Stimulated activated CD4-positive, alpha-beta T cell treated with anti-CD3 and anti-CD28 coated beads, Interleukin-2, amount 100 ng/mL, for 24 hours (primary cell): Measurements from ENCODE around the gene SGF29.
"Not testable (repeated sequence)": the region's sequence is repeated elsewhere in the genome, so short reads cannot be mapped to it uniquely, and the experiment has no call there.

Experiments used
- DNase-seq, 2 donors: peaks; one replicate each; pipeline ENCODE4 v3.0.0-alpha.2; 2020

Gene SGF29

DNA sequence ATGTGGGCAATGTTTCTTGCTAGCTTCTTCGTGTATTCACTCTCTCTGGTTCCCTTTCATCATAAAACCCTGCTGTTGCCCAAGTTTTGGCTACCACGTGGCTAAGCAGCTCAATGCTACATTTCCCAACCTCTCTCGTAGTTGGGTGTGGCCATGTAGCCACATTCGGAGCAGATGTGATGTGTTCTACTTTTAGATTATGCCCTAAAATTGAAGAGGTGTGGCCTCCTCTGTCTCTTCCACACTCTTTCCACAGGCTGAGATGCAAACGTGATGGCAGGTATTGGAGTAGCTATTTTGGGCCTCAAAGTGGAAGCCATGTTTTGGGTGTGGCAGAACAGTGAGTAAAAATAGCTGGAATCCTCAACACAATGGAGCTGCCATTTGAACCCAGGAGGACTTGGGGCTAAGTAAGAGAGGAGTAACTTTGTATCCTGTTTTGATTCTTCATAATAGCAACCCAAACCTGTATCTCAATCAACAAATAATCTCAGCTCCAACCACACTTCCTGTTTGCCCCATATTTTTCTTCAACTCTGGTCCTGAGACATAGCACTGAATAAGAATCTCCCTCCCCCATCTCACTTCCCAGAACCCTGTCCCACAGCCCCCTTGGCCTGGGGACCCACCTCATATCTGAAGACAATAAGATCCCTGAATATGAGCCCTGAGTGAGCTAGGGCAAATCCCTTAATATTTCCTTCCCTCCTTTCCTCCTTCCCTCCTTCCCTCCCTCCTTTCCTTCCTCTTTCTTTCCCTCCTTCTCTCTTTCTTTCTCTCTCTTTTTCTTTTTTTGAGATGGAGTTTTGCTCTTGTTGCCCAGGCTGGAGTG, 19.0 kb upstream of the SGF29 start:
- no peak for DNase-seq

DNA sequence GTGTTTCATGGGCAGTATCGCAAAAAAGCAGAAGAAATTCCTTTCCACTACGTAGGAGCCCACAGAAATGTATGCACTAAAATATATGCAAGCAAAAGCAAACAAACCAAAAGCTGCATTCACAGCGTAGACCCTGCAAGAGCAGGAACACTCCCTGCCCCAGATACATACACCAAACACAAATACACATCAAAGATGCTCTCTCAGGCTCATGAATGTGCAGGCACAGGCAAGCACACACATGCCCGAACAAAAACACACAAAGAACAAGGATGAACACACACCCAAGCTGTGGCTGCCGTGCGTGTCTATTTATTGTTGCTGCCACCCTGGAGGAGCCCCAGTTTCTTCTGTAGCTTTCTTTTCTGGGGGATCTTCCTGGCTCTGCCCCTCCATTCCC, 16.6 kb upstream of the SGF29 start:
- DNase-seq: no peak

DNA sequence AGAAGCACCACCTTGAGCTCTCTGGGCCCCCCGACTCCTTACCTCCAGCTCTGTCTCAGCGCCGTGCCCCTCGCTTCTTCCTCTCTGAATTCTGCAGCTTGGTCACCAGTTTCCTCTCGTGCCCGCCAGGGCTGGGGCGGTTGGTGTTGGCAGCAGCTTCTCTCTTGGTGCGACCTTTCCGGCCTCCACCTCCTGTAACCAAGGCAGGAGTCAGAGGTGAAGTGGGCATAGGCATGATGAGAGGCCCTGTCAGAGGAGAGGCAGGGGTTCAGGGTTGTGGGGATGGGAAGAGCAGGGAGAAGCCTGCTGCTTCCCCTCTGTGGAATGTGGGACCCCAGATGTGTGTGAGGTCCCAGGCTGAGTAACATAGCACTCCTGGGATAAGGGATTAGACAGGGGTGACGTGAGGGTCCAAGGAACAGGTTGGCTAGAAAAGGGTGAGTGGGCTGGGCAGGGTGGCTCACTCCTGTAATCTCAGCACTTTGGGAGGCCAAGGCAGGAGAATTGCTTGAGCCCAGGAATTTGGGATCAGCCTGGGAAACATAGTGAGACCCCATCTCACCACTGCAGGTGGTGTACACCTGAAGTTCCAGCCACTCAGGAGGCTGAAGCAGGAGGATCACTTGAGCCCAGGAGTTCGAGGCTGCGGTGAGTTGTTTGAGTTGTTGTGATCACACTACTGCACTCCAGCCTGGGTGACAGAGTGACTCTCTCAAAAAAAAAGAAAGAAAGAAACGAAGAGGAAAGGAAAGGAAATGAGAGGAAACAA, 15.6 kb upstream of the SGF29 start:
- no peak for DNase-seq

DNA sequence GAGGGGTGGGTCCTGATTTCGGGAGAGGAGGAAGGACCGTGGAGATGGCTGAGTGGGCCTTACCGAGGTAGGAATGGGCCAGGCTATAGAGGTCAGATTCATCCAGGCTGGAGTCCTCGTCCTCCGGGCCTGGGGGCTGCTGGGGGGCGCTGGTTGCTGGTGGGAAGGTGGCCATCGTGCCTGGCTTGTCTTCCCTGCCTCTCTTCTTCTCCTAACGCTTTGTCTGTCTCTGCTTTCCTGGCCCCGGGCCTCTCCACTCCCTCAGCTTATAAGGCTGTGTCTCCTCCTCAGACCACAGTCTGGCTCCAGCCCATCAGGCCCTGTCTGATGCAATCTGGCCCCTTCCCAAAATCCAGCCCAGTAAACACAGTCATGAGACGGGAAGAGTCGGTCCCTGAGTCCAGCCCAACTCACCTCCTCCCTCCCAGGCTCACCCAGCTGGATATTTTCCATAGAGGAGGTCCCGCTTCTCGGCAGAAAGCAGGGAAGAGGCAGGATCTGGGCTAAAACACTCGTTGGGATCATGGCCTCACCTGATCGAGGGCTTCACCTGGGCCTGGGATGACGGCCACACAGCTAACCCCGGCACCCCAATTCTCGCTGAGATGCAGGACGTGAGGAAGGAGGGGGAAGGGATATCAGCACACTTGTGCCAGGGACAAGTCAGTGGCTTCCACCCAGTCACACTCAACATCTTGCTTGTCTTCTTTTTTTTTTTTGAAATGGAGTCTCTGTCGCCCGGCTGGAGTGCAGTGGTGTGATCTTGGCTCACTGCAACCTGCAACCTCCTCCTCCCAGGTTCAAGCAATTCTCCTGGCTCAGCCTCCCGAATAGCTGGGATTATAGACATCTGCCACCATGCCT, 14.8 kb upstream of the SGF29 start, which contains the start of gene NUPR1:
TSS of gene NUPR1 (minus strand) at position 242 of the 864 bp plus-strand sequence. CDS start at position 175, 67 bp downstream.
- no peak for DNase-seq

DNA sequence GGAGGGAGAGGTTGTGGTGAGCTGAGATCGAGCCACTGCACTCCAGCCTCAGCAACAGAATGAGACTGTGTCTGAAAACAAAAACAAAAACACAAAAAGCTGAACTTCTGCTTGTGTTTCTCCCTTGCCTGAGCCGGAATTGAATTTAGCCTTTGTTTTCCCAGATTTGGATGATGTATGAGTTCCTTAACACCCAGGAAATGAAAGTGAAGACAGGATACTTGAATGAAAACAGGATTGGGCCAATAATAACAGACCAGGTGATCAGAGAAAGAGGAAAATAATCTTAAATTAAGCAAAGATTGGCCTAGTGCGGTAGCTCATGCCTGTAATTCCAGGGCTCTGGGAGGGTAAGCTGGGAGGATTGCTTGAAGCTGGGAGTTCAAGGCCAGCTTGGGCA, 13.4 kb upstream of the SGF29 start:
- no peak for DNase-seq

DNA sequence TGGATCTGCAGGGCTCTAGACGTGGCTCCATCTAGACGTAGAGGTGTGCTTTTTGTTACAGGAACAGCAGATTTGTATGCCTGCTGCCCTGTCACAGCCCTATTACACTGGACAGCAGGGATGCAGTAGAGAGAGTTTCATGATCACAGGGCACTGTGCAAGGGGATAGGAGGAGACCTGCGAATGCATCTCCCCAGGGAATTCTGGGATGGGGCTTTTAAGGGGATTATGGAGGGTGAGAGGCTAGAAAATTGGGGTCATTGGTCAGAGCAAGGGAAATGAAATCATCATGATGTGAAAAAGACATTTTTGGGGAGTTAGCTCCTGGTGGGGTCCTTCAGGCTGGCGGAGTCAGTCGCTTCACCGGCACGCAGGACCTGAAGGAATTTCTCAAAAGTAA, 11.1 kb upstream of the SGF29 start:
- no peak for DNase-seq

DNA sequence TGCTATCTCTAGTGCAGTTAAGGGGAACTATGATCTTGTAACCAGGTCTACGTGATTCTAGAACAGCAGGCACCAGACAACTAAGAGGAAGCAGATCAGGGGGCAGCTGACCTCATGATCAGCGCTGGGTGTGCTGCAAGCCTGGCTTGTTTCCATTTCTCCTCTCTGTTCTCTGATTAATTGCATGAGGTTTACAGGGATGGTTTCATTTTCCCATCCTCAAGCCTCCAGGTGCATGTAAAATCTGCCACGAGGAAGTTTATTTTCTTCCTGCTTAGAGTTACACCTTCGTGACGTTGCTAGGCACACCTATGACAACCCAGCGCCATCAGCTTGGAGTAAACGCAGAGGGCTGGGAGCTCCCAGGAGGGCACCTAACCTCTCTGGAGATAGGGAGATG, 10.6 kb upstream of the SGF29 start:
- DNase-seq: no peak

DNA sequence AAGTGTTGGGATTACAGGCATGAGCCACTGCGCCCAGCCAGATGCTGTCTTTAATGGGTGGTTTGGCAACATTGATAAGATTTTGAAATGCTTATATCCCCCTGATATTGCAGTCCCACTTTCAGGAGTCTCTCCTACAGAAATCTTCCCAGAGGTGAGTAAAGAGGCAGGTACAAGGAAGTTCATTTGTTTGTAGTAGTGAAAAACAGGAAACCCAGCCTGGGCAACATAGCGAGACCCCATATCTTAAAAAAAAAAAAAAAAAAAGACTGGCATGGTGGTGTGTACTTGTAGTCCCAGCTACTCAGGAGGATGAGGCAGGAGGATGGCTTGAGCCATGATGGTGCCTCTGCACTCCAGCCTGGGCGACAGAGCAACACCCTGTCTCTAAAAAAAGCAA, 8.7 kb upstream of the SGF29 start:
- DNase-seq: no peak

DNA sequence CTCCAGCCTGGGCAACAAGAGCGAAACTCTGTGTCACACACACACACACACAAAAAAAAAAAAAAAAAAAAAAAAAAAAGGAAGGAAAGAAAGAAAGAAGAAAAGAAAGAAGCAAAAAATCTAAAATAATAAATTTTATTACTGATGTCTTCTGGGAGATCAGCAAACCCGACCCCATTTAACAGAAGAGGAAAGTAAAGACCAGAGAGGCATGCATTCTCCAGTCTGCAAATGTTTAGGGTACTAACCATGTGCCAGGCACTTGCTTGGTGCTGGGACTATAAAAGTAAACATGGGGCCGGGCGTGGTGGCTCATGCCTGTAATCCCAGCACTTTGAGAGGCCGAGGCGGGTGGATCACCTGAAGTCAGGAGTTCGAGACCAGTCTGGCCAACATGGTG, 7.8 kb upstream of the SGF29 start:
- DNase-seq: not testable (repeated sequence)

DNA sequence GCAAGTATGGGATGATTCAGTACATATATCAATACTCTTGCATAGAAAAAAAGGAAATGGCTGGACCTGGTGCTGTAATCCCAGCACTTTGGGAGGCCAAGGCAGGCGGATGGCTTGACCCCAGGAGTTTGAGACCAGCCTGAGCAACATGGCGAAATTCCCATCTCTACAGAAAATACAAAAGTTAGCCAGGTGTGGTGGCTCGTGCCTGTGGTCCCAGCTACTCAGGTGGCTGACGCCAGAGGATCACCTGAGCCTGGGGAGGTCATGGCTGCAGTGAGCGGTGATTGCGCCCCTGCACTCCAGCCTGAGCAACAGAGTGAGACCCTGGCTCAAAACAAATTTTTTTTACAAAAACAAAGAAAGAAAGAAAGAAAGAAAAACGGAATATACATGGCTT, 7.1 kb upstream of the SGF29 start:
- no peak for DNase-seq

DNA sequence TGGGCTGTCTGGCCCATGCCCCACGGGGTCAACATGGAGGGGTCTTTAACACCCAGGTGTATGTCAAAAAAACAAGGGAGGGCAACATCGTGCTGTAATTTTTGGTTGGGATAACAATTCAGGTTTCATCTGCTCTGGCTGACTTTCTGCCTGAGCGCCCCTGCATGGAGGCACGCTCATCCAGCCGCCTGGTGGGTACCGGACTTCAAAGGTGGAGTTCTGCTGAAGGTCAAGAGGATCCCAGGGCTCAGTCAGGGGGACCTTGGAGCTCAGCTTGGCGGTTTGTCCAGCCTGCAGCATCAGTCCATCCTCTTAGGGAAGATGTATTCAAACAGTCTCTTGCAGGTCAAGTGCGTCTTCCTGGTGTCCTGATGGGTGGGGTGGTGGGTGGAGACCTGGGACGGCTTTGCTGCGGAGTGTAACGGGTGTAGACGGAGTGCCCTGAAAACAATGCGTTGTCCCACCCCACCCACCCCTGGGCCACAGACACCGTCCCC, 5.4 kb upstream of the SGF29 start:
- no peak for DNase-seq

DNA sequence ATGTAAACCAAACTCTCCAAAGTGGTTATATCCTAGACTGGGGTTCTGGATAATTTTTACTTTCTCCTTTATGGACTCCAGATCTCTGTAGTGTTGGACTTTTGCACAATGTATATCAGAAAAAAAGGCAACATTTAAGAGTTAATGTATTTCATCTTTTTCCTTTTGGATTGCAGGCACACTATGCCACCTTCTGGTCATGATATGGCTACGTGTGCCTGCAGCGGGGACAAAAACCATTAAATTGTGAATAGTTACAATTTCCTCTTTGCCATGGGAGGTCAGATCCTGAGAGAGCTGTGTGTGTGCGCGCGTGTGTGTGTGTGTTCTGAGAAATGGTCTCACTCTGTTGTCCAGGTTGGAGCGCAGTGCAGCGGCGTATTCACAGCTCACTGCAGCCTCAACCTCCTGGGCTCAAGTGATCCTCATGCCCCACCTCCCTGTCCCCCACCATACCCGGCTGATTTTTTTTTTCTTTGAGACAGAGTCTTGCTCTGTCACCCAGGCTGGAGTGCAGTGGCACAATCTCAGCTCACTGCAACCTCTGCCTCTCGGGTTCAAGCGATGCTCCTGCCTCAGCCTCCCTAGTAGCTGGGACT, 4.3 kb upstream of the SGF29 start:
- DNase-seq: no peak

DNA sequence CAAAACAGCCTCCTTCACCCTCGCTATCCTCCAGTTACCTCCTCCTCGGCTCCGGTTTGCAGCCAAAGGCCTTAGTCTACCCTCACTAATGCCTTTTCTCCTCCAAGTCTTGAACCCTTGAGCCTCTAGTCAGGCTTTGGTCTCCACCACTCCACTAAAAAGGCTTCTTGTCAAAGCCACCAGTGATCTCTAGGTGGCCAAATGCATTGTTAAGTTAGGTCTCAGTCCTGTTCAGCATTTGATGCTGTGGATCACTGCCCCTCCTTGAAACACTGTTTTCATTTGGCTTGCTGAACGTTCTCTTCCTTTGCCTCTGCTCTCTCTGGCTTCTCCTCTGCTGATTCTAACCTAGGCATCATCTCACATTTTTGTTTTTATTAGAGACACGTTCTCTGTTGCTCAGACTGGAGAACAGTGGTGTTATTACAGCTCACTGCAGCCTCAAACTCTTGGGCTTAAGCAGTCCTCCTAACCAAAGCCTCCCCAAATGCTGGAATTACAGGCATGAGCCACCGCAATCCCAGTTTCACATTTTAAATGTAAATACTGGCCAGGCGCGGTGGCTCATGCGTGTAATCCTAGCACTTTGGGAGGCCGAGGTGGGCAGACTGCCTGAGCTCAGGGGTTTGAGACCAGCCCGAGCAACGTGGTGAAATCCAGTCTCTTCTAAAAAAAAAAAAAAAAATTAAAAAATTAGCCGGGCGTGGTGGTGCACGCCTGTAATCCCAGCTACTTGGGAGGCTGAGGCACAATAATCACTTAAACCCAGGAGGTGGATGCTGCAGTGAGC, 1.1 kb downstream of the SGF29 start:
- DNase-seq: no peak

DNA sequence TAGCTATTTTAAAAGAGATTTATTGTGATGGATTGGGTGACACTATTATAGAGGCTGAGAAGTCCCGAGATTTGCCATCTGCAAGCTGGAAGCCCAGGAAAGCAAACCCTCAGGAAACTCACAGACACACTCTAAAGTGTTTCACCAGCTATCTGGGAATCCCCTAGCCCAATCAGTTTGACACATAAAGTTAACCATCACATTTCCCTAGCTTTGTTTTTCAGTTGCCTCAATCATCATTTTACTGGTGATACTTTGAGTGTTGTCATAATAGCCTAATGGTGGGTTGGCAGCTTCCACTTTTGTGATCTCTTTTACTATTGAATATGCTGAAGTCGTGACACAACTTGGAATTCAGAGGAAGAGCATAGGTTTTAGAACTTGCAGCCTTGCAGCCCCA, 1.8 kb downstream of the SGF29 start:
- no peak for DNase-seq

DNA sequence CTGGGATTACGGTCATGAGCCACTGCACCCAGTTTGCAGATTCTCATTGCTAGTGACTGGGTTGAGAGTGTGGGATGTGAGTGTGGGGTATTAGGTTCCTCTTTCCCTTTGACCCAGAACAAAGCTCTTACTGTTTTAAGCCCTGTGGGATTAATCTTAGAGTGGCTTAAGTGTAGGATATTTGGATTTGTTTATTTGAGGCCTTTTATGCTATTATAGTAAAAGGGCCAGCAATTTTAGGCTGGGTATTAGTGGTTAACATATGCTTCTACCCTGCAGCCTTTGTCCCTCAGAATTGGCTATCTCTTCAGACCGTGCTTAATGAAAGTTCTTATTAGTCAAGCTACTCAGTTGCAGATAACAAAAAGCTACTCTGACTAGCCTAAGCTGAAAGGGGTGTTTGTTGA, 3.2 kb downstream of the SGF29 start:
- DNase-seq: no peak

DNA sequence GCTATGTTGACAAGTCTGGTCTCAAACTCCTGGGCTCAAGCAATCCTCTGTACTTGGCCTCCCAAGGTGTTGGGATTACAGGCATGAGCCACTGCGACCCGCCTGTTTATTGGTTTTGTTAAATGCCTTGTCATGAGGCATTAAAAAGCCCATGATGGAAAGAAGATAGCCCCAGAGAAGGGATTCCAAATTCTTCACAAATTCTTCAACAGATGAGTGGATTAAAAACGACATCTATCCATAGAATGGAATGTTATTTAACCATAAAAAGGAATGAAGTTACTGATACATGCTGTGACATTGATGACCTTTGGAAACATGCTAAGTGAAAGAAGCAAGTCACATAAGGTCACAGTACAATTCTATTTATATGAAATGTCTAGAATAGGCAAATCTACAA, 4.7 kb downstream of the SGF29 start:
- DNase-seq: no peak

DNA sequence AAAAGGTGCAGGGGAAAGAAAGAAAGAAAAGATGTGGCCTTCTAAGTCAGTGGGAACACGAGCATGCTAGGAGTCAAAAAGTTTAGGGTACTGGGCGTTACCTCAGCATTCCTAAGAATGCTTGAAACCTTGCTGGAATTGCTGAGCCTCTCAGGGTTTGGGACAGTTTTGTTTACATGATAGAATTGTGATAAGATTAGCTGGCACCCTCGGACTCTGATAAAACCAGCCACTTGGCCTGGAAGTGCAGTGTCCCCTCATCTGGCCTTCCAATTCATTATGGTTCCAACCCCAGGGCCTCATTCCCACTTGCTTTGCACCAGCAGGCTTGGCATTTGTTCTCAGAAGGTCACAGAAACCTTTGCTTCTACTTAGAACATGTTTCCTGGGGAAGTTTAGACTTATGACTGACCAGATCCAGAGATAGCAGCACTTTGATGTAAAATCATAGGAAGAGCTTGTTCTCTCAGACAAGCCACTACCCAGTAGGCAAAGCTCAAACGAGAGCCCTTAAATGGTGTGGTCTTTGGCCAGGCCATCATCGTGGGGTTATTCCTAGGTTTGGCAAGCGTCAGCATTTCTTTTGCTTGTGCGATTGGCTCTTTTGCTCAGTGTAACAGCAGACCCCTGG, 8.0 kb downstream of the SGF29 start:
- DNase-seq: no peak

DNA sequence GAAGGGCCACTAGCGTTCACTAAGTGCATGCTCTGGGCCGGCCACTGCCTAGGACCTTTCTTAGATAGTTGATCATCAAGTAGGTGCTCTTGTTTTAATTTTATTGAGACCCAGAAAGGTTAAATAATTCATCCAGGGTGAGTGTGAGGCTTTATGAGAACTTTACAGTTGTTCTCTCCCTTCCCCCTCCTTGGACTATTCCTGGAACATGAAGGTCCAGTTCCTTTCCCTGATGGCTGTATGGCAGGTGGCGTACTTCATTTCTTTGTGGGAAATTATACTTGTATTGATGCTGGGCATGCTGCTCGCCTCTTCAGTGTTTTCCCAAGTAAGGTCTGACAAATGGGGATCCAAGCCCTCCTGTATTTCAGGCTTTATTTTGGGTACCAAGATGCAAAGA, 8.5 kb downstream of the SGF29 start:
- DNase-seq: no peak

DNA sequence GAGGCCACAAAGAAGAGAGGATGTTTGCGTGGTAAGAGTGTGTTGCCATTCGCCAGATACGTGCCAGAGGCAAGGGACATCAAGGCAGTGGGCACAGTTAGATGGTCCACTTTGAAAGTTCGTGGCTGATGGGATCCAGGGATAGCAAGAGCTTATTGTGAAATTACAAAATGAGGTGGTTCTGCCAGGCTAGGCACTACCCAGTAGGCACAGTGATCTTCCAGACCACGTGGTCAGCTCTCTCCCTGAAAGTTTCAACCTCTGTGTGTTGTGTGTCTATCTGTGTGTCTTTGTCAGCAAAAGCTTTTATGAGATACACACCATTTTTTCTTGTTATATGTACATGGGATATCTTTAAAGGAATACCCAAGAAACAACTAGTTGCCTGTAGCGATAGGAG, 9.5 kb downstream of the SGF29 start:
- no peak for DNase-seq

DNA sequence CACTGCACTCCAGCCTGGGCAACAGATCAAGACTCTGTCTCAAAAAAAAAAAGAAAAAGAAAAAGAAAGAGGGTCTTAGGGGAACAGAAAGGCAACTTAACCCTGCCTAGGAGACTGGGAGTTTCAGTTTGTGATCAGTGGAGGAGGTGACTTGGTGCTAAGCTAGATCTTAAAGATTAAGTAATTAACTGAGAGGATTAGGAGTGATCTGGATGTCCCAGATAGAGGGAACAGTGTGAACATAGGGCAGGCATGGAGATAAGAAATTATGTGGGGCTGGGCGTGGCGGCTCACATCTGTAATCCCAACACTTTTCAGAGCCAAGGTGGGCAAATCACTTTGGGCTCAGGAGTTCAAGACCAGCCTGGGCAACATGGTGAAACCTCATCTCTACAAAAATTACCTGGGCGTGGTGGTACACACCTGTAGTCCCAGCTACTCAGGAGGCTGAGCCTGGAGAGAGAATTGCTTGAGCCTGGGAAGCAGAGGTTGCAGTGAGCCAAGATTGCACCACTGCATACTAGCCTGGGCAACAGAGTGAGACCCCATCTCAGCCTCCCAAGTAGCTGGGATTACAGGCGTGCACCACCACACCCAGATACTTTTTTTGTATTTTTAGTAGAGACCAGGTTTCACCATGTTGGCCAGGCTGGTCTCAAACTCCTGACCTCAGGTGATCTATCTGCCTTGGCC, 12.7 kb downstream of the SGF29 start:
- DNase-seq: not testable (repeated sequence)

DNA sequence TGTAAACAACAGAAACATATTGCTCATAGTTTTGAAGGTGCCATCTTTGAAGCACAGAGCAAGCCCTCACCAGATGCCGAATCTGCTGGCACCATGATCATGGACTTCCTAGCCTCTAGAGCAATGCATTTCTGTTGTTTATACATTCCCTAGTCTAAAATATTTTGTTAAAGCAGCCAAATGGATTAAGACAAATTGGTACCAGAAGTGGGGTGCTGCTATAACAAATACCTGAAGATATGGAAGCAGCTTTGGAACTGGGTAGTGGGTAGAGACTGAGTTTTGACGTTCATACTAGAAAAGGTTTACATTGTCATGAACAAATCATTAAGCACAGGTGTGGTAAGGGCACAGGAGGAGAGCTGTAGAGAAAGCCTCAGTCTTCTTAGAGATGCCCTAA, 13.6 kb downstream of the SGF29 start:
- DNase-seq: no peak
